Calu3 (cell line): ENCODE measurements around the gene PDHX. TPM values are rescaled to one million over a fixed set of nuclear protein-coding genes. Genes with fewer than 3 reads are reported as not detected.

Experiments used
- BruUV-seq: library from RNA; stranded (reverse); fragments of 400-500 nt; replicated peaks from 2 replicates; lab custom pipeline; 2021; lab: Mats Ljungman, UMichigan
- CTCF ChIA-PET: fragments of 300-600 bp; sonication (Branson Sonifier 250); formaldehyde crosslinking; loops from one replicate; lab custom pipeline; 2022; ENCODE audit warnings: antibody characterized with exemption; lab: Charles Lee
- DNase-seq: peaks from one replicate; pipeline ENCODE4 v3.0.0; 2022
- H3K27ac Mint-ChIP-seq: one replicate; pipeline ENCODE4 v1.8.0; 2022; ENCODE audit warnings: mixed read lengths; ENCODE audit not compliant: unreplicated experiment
- H3K27me3 Mint-ChIP-seq: one replicate; pipeline ENCODE4 v1.8.0; 2022; ENCODE audit warnings: mixed read lengths; ENCODE audit not compliant: unreplicated experiment
- H3K36me3 Mint-ChIP-seq: one replicate; pipeline ENCODE4 v1.8.0; 2022; ENCODE audit warnings: mild to moderate bottlenecking, moderate library complexity, mixed read lengths; ENCODE audit not compliant: insufficient read depth, unreplicated experiment
- H3K4me1 Mint-ChIP-seq: one replicate; pipeline ENCODE4 v1.8.0; 2022; ENCODE audit warnings: mild to moderate bottlenecking, low read depth, mixed read lengths; ENCODE audit not compliant: unreplicated experiment
- H3K4me3 Mint-ChIP-seq: one replicate; pipeline ENCODE4 v1.8.0; 2022; ENCODE audit warnings: mild to moderate bottlenecking, low read depth, moderate library complexity, mixed read lengths; ENCODE audit not compliant: unreplicated experiment
- H3K9me3 Mint-ChIP-seq: one replicate; pipeline ENCODE4 v1.8.0; 2022; ENCODE audit warnings: low read depth, mixed read lengths; ENCODE audit not compliant: unreplicated experiment
- CTCF ChIP-seq: fragments of 200-600 bp; IDR thresholded peaks from one replicate; pipeline ENCODE4 v1.8.0; 2022; ENCODE audit warnings: antibody characterized with exemption; ENCODE audit not compliant: unreplicated experiment
- intact Hi-C: fragments of 100-400 bp; cut with micrococcal nuclease; formaldehyde crosslinking; loops from one replicate; pipeline ENCODE4 v1.10.0; 2022; ENCODE audit not compliant: unreplicated experiment
- total RNA-seq: library from RNA; stranded (reverse); gene quantifications from 2 replicates; pipeline ENCODE4 v1.2.3, GENCODE V29; 2022

Gene PDHX
- total RNA-seq, 1 experiment from 2014 or later, result 47.6 TPM

DNA sequence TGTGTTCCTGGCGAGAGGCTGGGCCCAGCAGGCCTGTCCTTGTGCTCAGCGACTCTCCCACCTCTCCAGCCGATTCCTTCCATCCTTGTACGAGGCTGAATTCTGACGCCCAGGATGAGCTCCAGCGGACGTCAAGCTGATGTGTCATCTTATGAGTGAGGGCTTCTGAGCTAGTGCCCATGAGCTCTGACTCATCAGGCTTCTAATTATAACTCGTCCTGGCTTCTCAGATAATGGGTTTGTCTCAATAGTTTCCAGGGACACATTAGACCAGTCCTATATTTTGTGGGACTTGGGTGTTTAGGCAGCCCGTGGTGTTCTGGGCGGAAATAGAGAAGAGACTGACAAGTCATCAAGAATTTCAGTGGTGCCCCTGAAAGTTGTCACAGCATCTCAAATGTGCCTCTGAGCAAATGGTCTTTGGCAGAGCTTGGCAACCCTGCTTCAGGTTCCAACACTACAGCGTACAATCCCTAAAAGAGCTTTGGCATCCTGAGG is 114.3 kb downstream of the PDHX start:
- Mint-ChIP-seq H3K4me1 (peaks cover 54% of the 10 kb centered on the region), H3K27ac (no peak overlapping the region)

DNA sequence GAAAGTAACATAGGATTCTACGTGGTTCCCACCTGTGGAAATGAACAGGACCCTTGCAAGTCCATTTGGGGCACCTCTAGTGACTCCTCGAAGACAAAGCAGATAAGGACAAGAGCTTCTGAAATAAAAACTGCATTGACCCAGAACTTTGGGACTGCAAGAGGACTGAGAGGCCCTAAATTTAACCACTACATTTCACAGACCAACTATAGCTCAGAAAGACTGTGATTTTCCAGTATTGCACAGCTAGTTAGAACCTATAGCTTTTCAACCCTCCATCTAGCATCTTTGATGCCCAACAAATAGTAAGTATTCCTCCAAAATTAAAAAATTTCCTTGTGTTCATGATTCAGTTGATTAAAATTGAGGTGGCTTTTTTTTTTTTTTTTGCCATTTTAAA is 114.9 kb downstream of the PDHX start:
- no peak overlapping the region for H3K4me3 Mint-ChIP-seq
- peaks cover 2% of the 10 kb centered on the region for H3K9me3 Mint-ChIP-seq
- no peaks in the 10 kb centered on the region for H3K27me3 Mint-ChIP-seq
- no peak for TF ChIP-seq CTCF
- no peaks in the 10 kb centered on the region for H3K36me3 Mint-ChIP-seq
- no peak overlapping the region for H3K27ac Mint-ChIP-seq
- CTCF ChIA-PET, result interaction anchor here (0.7 to 2.0 kb wide), 4 partner anchors 12 to 115 kb away, joined by 3 to 10 read pairs (median 4); partner anchors contain the start of genes APIP and PDHX
- no TSS peak for BruUV-seq
- H3K4me1 Mint-ChIP-seq, result peaks cover 56% of the 10 kb centered on the region
- DNase-seq, result no peak
- intact Hi-C loops, result no loop called here

More for the DNA sequence above, 114.3 kb downstream of the PDHX start:
- no peaks in the 10 kb centered on the region for H3K36me3 Mint-ChIP-seq
- H3K4me3 Mint-ChIP-seq, result no peak overlapping the region
- no TSS peak for BruUV-seq
- TF ChIP-seq CTCF, result no peak
- peaks cover 2% of the 10 kb centered on the region for H3K9me3 Mint-ChIP-seq
- intact Hi-C loops, result no loop called here
- H3K27me3 Mint-ChIP-seq, result no peaks in the 10 kb centered on the region
- CTCF ChIA-PET, result interaction anchor here (0.7 to 2.0 kb wide), 4 partner anchors 13 to 132 kb away, joined by 3 to 10 read pairs (median 4); no protein-coding TSS in a partner anchor
- peak; percentile 41 for DNase-seq

- Mint-ChIP-seq H3K4me3 (no peak overlapping the region), H3K4me1 (peaks cover 56% of the 10 kb centered on the region), H3K27ac (peak overlapping the region; percentile 22), H3K27me3 (no peaks in the 10 kb centered on the region), H3K36me3 (no peaks in the 10 kb centered on the region), H3K9me3 (peaks cover 2% of the 10 kb centered on the region)
- CTCF ChIA-PET, result interaction anchor here (0.7 to 2.0 kb wide), 2 partner anchors 22 to 115 kb away, joined by 5 to 10 read pairs; partner anchors contain the start of genes APIP and PDHX
- intact Hi-C loops, result no loop called here
- peak; percentile 17 for DNase-seq
- no TSS peak for BruUV-seq
- no peak for TF ChIP-seq CTCF
Measured at GRCh38 chr11:35031867-35032266, 115.4 kb downstream of the PDHX start.

DNA sequence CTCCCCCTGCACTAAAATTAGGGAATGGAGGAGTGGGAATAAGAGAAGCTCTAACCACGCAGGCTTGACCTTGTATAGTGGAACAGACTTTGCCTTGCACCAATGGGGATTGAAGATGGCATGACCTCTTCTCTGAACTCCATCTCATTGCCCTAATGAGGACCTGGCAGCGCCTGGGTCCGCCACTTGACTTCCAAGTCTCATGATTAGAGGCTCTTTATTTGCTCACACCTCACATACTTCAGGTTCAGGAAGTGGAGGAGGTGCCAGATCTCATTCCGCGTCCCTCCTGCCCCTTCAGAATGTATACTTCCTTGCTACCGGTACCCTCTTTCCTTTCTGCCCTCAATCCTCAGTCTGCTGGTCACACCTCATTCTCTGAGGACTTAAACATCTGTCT is 116.6 kb downstream of the PDHX start:
- no peak for DNase-seq
- peak overlapping the region; percentile 2 for H3K27ac Mint-ChIP-seq
- H3K4me3 Mint-ChIP-seq, result no peak overlapping the region
- intact Hi-C loops, result no loop called here
- CTCF ChIA-PET, result no interaction called here
- peaks cover 56% of the 10 kb centered on the region for H3K4me1 Mint-ChIP-seq
- peaks cover 2% of the 10 kb centered on the region for H3K9me3 Mint-ChIP-seq
- BruUV-seq, result no TSS peak
- no peaks in the 10 kb centered on the region for H3K36me3 Mint-ChIP-seq
- H3K27me3 Mint-ChIP-seq, result no peaks in the 10 kb centered on the region
- TF ChIP-seq CTCF, result no peak
